Stomach (tissue), 4 donors: ENCODE results near the gene FRZB.

Experiments used
- CTCF ChIP-seq, 7 experiments: fragments of 450-650 bp in 4 of 7; fragments of 200-600 bp in 3 of 7; sonication (generic) in 3 of 7; IDR thresholded peaks; one replicate each; pipeline ENCODE4 v1.5.1; 2016 to 2019; ENCODE audit warnings: antibody characterized with exemption in 7 of 7, control low read depth in 2 of 7, mild to moderate bottlenecking in 1 of 7
- POLR2A ChIP-seq, 4 donors: fragments of 450-650 bp; IDR thresholded peaks; one replicate each; pipeline ENCODE4 v1.6.1; 2016; ENCODE audit warnings: antibody characterized with exemption in 4 of 4, control low read depth in 2 of 4, mild to moderate bottlenecking in 1 of 4, moderate library complexity in 1 of 4

DNA sequence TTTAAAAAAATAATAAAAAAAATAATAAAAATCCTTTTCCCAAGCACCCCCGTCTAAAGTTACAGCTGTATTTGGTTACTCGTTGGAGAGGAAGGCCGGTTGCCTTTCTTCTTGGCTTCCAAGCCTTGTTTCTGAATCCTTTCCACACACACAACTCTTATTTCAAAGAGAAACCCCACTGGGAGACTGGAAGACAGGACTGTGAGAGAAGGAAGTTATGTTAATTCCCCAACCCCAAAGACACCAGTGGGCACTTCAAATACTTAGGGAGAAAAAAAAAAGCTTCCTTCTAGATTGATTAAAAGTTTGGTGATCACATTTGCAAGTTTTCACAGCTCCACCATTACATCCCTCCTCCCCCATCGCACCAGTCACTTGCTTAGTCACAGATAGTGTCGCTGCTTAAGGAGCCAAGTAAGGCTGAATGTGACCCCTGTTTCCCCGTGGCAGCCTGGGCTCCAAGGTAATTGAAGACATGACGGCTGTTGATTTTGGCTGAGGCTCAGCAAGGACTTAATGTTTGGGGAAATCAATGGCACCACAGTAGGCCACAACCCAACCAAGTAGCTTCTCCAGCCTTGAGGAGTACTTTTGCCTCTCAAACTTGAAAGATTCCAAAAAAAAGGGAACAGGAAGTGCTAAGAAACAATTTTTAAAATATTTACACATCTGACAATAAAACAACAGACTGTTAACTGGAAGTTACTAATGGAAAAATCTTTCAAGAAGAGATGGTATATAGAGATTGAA, 40.8 kb upstream of the FRZB start:
- TF ChIP-seq CTCF (IDR thresholded peaks at IDR 0.05) (no peak), POLR2A (IDR thresholded peaks at IDR 0.05) (no peak)
